Activated CD8-positive, alpha-beta T cell treated with anti-CD3 and anti-CD28 coated beads for 36 hours (primary cell): ENCODE results near the gene SLC8A1. TPM values are rescaled to one million over a fixed set of nuclear protein-coding genes. Genes with fewer than 3 reads are reported as not detected.

ENCODE experiments used
- ATAC-seq: fragments of 200-7000 bp; cut with Tn5 transposase; one replicate; pipeline ENCODE4 v1.10.0; 2021; ENCODE audit warnings: mild to moderate bottlenecking, moderate library complexity
- CTCF ChIA-PET: fragments of 350-600 bp; sonication (Branson Sonifier 250); formaldehyde crosslinking; loops from one replicate; lab custom pipeline; 2021; ENCODE audit warnings: antibody characterized with exemption; lab: Charles Lee
- POLR2A ChIA-PET: fragments of 350-600 bp; sonication (Branson Sonifier 250); formaldehyde crosslinking; loops from one replicate; lab custom pipeline; 2021; ENCODE audit warnings: antibody characterized with exemption; lab: Charles Lee
- DNase-seq: peaks from one replicate; pipeline ENCODE4 v3.0.0-alpha.2; 2020
- H3K27ac Mint-ChIP-seq: one replicate; pipeline ENCODE4 v1.8.0; 2021; ENCODE audit warnings: mild to moderate bottlenecking, mixed read lengths
- H3K27me3 Mint-ChIP-seq: one replicate; pipeline ENCODE4 v1.8.0; 2021; ENCODE audit warnings: mixed read lengths
- H3K36me3 Mint-ChIP-seq: one replicate; pipeline ENCODE4 v1.8.0; 2021; ENCODE audit warnings: low read depth, mixed read lengths
- H3K4me1 Mint-ChIP-seq: one replicate; pipeline ENCODE4 v1.8.0; 2021; ENCODE audit warnings: low read depth, mixed read lengths
- H3K4me3 Mint-ChIP-seq: one replicate; pipeline ENCODE4 v1.8.0; 2021; ENCODE audit warnings: mild to moderate bottlenecking, moderate library complexity, mixed read lengths
- H3K9me3 Mint-ChIP-seq: one replicate; pipeline ENCODE4 v1.8.0; 2021; ENCODE audit warnings: mixed read lengths
- intact Hi-C: fragments of 100-400 bp; cut with micrococcal nuclease; formaldehyde crosslinking; loops from one replicate; pipeline ENCODE4 v1.10.0; 2022
- total RNA-seq, 2 experiments: library from RNA; stranded (reverse); gene quantifications; one replicate each; pipeline ENCODE4 v1.2.3, GENCODE V29; 2021
- TF ChIP-seq, protein P1 (sequence below): fragments of 200-600 bp; IDR thresholded peaks from one replicate; pipeline ENCODE4 v1.8.0; 2022; ENCODE audit warnings: antibody characterized with exemption, mild to moderate bottlenecking

SLC8A1 gene
- total RNA-seq, 2 experiments from 2014 or later = 0.23 to 0.34 TPM

DNA sequence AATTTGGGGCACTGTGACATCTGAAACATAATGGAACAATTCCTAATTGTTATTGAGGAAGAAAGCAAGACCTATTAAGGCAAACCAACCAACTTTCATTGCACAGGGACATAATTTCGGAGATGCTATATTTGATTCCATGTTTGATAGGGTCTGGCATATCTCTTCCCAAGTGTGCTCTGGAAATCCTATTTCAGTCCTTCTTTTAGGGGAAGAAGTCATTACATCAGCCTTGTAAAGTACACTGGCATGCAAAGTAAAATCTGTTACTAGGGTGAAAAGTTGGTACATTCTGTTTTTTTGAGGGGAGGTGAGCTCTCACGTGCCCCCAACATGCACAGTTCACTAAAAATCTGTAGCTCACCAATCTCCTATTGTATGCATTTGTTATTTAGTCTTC, 172.4 kb downstream of the SLC8A1 start:
- no peak overlapping the region for H3K27ac Mint-ChIP-seq
- no peak for ATAC-seq
- no peaks in the 10 kb centered on the region for H3K36me3 Mint-ChIP-seq
- POLR2A ChIA-PET = no interaction called here
- H3K27me3 Mint-ChIP-seq = no peaks in the 10 kb centered on the region
- CTCF ChIA-PET = no interaction called here
- intact Hi-C loops = no loop called here
- no peaks in the 10 kb centered on the region for H3K9me3 Mint-ChIP-seq
- no peaks in the 10 kb centered on the region for H3K4me1 Mint-ChIP-seq
- no peak overlapping the region for H3K4me3 Mint-ChIP-seq
- TF ChIP-seq, protein P1, sequence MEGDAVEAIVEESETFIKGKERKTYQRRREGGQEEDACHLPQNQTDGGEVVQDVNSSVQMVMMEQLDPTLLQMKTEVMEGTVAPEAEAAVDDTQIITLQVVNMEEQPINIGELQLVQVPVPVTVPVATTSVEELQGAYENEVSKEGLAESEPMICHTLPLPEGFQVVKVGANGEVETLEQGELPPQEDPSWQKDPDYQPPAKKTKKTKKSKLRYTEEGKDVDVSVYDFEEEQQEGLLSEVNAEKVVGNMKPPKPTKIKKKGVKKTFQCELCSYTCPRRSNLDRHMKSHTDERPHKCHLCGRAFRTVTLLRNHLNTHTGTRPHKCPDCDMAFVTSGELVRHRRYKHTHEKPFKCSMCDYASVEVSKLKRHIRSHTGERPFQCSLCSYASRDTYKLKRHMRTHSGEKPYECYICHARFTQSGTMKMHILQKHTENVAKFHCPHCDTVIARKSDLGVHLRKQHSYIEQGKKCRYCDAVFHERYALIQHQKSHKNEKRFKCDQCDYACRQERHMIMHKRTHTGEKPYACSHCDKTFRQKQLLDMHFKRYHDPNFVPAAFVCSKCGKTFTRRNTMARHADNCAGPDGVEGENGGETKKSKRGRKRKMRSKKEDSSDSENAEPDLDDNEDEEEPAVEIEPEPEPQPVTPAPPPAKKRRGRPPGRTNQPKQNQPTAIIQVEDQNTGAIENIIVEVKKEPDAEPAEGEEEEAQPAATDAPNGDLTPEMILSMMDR = no peak
- DNase-seq = no peak

DNA sequence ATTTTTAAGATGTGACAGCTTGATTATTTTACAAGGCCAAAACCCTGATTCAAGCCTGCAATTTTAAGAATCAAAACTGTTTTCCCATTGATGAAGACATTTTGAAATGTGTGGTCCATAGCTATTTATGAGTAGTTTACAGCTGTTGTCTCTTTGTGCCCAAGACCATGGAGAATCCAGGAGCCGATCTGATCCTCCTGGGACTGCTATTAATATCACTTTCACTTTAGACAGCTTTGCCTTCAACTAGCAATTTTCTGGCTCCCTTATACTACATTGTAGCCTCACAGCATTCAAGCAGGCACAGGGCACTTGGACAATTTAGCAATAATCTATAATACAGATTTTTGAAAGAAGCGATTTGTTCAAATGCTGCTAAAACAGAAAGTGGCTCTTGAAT, 172.9 kb downstream of the SLC8A1 start:
- H3K27ac Mint-ChIP-seq = no peak overlapping the region
- H3K27me3 Mint-ChIP-seq = no peaks in the 10 kb centered on the region
- no peaks in the 10 kb centered on the region for H3K36me3 Mint-ChIP-seq
- ChIA-PET CTCF (no interaction called here), POLR2A (no interaction called here)
- DNase-seq (no peak), ATAC-seq (no peak)
- intact Hi-C loops = no loop called here
- no peak overlapping the region for H3K4me3 Mint-ChIP-seq
- no peaks in the 10 kb centered on the region for H3K4me1 Mint-ChIP-seq
- H3K9me3 Mint-ChIP-seq = no peaks in the 10 kb centered on the region
- TF ChIP-seq, protein P1 = no peak

DNA sequence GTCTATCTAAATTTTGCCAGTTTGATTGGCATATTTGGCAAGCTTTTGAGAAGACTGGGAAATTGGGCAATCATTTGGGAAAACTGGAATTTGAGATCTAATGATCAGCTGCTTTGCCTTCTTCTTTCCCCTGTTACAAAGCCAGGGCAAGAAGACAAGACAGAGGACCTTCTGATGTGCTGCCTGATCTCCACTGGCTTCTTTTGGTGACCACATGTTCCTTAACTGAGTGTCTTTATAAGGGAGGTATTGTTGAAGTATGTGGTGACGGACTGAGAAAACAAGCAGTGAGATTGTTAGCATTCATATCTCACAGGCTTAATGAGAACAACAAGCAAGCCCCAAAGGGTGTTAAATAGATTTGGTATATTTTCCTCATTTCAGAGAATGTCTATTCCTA, 175.8 kb downstream of the SLC8A1 start:
- Mint-ChIP-seq H3K4me3 (no peak overlapping the region), H3K36me3 (no peaks in the 10 kb centered on the region), H3K27me3 (no peaks in the 10 kb centered on the region), H3K9me3 (no peaks in the 10 kb centered on the region), H3K27ac (no peak overlapping the region), H3K4me1 (no peaks in the 10 kb centered on the region)
- TF ChIP-seq, protein P1 = no peak
- DNase-seq (no peak), ATAC-seq (no peak)
- ChIA-PET CTCF (no interaction called here), POLR2A (no interaction called here)
- intact Hi-C loops = no loop called here

DNA sequence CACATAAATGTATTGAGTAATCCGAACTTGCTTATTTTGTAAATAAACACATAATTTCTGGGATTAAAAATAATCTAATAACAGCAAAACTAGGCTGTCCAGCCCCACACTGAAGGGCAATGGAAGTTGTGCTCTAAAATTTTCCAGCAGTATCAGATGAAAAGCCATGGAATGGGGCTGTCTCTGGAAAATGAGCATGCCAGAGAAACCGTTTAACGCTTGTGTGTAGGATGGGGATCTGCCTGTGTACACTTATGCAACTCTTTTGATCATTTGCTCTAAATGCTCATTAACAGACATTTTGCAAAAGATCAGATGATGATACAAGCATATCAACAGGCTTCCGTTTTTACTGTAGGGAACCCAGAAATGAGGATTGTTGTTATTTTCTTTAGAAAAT, 177.6 kb downstream of the SLC8A1 start:
- TF ChIP-seq, protein P1 = no peak
- Mint-ChIP-seq H3K27ac (no peak overlapping the region), H3K36me3 (no peaks in the 10 kb centered on the region), H3K4me3 (no peak overlapping the region), H3K27me3 (no peaks in the 10 kb centered on the region), H3K4me1 (no peaks in the 10 kb centered on the region), H3K9me3 (no peaks in the 10 kb centered on the region)
- DNase-seq (no peak), ATAC-seq (no peak)
- intact Hi-C loops = no loop called here
- CTCF ChIA-PET = no interaction called here
- POLR2A ChIA-PET = no interaction called here

DNA sequence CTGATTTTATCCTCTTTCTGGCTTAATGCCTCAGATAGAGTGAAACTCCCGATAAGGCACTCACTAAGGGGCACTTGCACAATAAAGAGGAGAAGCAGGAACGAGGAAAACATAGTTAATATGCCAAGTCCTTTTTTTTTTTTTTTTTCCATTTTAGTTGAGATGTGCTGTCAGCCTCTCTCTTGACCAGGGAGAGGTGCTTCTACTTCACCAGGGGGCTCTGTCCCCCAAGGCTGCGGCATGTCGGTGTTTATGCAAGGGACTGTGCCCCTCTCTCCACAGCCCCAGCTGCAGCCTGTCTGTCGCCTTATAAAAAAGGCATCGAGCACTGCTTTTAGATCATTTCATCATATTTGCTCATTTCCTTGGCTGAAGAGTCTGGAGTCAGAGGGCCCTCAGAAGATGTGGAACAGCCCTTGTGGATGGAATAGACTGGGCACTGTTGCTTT, 178.1 kb downstream of the SLC8A1 start:
- TF ChIP-seq, protein P1 = no peak
- no peak overlapping the region for H3K4me3 Mint-ChIP-seq
- no peaks in the 10 kb centered on the region for H3K4me1 Mint-ChIP-seq
- ChIA-PET POLR2A (no interaction called here), CTCF (no interaction called here)
- H3K9me3 Mint-ChIP-seq = no peaks in the 10 kb centered on the region
- H3K27me3 Mint-ChIP-seq = no peaks in the 10 kb centered on the region
- no peak for ATAC-seq
- DNase-seq = no peak
- no peak overlapping the region for H3K27ac Mint-ChIP-seq
- H3K36me3 Mint-ChIP-seq = no peaks in the 10 kb centered on the region
- intact Hi-C loops = no loop called here
